ENCODE results near the gene PSRC1.
A peak's percentile ranks its signal among the peaks of the same experiment; 100 is the strongest.
"Not testable (repeated sequence)": the region's sequence is repeated elsewhere in the genome, so short reads cannot be mapped to it uniquely, and the experiment has no call there.

PSRC1 gene

DNA sequence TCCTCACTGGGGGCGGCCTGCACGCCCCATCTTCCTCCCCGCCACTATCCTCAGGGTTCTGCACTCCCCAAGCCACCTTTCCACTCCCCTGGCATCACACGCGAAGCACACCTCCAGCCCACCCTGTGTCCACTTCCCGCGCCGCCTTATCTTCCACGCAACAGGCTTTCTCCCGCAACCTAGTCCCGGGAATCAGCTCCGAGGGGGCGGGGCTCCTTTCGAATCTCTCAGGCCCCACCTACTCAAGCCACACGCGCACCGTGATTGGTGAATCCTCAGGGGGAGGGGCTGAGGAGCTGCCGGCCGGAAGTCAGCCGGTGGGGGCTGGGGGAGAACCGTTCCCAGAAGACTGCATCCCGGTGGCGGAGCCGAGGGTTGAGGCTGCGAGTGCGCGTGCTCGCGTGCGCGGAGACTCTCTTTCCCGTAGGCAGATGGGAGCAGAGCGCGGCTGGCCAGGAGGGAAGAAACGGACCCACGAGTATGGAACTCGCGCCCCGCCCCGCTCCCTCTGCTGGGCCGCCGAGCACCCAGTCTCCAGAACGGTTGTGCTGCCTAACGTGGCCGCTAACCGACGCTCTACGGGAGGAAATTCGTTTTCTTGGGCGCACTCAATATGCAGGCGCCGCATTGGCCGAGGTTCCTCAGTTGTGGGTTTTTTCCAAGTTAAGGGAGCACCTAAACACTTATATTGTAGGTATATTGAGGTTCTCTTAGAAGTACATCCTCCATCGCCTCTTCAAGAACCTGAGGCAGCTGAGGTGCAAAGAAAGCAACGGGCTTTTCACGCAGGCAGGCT lies at the start of gene PSRC1:
TSS of gene PSRC1 (minus strand) at position 194 of the 796 bp plus-strand sequence.
- DNase-seq, result peak; percentile 90

DNA sequence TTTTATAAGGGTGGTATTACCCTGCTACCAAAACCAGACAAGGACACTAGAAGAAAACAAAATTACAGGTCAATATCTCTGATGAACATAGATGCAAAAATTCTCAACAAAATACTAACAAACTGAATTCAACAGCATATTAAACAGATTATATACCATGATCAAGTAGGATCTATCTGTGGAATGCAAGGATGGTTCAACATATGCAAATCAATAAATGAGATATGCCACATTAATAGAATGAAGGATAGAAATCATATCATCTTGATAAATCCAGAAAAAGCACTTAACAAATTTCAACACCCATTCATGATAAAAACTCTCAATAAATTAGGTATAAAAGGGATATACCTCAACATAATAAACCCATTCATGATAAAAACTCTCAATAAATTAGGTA lies 48.2 kb upstream of the PSRC1 start:
- DNase-seq, result no peak

DNA sequence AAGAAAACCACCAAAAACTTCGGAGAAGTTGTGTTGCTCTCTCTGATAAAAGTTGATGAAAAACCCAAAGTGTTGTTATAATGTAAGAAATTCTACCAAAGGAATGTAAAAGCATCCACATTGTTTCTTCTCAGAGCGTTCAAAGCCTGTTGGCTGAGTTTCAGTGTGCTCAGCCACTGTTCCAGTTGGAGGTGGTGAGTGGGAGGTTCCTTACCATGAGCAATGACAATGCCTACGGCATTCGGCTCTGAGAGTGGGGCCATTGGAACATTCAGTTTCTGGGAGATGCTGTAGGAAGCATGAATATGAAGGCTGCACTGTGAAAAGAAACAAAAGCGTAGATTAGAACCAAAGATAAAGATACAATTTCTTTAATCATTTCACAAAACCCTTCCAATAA lies 44.3 kb upstream of the PSRC1 start:
- no peak for DNase-seq

DNA sequence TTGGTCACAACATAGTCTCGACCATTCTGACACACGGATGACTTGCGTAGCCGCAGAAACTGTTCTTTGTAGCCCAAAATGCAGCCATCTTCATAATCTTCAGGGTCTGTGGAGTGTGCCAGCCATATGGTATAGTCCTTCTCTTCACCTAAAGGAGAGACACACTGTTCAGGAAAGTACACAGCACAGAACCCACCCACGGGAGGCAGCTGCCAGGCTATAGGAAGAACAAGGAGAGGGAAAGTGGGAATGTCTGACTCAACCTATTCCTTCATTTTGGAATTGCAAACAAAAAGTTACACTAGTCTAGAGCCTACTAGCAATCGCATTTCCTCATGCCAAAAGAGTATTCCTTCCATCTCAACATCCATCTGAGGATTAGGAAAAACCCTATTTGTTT lies 40.0 kb upstream of the PSRC1 start:
- no peak for DNase-seq

DNA sequence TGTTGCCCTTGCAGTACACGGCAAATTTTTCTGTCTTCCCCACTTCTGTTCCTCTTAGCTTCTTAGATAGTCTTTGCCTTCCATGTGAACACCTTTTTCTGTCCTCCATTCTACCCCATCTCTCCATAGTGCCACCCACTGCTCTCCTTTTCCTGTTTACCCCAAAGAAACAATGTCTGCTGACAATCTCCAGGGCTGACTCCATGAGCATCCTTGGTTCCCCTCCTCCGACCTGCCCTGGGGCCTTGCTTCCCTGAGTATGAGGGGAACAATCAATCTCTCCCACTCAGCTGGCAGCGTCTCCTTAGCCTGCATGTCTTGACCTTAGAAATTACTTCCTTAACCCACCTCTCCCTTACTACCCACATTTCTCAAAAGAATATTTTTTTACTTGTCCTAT lies 36.2 kb upstream of the PSRC1 start:
- DNase-seq, result no peak

DNA sequence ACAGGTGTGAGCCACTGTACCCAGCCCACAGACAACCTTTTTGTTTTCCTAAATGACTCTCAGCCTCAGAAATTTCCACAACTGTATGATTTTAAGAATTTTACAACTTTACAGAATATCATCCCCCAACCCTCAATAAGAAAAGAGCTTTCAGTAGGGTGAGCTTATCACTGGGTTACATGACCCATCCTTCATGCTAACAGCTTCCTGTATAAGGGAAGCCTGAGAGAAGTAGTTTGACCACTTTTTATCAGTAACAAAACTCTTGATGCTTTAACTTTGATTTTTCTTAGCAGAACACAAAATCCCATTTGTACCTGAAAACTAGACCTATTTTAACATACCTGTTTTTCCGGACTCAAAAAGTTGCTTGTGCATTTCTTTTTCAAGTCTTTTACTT lies 33.6 kb upstream of the PSRC1 start:
- no peak for DNase-seq

DNA sequence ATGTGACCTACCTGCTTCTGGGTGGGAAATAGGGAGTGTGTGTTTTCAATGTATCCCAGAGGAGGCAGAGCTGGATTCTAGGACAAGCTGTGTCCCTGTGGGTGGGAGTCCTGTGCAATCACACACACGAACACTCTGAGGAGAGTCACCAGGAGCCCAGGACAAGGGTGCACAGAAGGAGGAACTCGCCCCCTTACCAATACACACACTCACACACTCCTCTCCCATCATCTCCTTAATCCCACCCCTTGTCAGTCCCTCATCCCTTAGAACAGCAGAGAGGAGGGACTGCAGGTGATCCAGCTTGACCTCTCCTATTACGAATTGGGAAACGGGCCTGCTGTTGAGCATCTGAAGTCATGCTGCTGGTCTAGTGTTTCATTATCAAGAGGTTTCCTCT lies 32.3 kb upstream of the PSRC1 start:
- DNase-seq, result no peak

DNA sequence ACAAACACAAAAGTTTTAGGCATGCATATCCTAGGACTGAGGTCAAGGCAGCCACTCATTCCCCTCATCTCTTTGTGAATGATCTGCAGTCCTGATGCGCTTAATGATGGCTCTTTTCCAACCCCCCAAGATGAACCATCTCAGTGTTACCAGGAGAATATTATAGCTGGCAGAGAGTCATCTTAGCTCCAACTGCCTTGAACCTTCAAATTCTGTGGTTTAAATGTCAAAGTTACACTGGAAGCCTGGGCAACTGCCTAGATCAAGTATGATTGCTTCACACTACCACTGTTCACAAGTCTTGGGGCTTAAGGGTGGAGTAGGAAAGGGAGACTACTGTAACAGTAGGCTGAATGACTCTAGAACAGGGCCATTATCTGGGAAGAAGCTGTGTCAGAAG lies 31.9 kb upstream of the PSRC1 start:
- DNase-seq, result no peak

DNA sequence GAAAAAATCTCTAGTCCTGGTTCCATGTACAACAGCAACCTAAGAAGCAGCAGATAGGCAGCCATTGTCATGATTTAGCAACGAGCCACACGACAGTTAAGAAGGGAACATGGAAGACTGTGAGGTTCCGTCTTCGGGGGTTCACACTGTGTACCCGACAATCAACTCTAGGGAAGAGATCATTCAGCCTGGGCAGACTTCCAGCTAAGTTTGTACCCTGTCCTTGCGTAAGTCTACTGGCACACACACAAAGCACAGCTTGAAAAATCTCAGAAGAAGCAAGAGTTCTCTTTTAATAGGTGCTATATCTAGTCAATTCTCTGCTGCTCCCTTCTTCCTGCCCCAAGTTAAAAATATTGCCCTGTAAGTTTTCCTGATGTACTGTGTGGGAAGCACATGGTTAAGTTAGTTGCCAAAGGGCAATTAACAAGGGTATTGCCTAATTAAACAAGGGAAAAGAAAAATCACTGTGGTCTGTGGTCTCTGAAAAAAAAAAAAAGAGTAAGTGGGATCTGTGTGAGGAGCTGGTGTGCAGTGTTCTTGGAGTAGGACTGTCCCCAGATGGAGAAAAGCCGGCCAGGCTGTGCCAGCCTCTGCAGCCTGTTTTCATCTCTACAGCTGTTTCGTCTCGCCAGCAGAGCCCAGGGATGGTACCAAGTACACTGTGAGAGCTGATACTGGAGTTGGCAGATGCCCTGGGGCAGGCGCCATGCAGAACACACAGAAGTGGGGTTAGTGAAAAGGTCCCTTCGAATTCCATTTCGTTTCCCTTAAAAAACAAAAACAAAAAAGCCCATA lies 30.2 kb upstream of the PSRC1 start:
- no peak for DNase-seq

DNA sequence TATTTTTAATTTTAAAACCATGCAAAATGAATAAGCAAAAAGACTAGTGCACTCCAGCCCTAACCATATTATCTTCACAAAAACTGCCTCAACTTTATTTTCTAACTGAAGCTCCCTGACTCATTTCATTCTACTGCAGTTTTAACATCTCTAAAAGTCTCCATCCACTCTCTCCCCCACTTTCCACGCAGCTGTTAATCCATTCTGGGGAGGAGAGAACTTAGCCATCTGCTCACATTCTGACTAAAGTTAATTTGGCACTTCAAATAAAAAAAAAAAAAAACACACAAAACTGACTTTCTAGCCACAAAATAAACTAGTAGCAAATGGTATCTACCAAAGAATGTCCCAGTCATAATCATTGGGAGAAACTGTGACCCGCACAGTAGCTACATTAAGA lies 29.3 kb upstream of the PSRC1 start:
- no peak for DNase-seq

DNA sequence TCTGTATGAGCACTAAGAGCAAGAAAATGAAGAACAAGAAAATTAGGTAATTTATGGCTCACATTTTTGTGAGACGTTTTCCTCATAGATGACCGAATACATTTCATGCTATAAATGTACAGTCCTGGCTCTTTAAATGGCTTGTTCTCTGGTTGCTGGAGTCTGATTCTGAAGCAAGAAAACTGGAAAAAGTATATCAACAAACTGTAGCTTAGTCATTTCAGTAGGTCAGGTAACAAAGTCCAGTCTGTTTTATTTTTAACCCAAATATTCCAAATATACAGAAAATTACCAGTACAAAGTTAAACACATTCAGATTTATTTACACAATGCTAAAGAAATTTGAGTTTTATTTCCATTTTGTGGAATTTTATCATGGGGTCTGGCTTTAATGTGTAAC lies 26.4 kb upstream of the PSRC1 start:
- no peak for DNase-seq

DNA sequence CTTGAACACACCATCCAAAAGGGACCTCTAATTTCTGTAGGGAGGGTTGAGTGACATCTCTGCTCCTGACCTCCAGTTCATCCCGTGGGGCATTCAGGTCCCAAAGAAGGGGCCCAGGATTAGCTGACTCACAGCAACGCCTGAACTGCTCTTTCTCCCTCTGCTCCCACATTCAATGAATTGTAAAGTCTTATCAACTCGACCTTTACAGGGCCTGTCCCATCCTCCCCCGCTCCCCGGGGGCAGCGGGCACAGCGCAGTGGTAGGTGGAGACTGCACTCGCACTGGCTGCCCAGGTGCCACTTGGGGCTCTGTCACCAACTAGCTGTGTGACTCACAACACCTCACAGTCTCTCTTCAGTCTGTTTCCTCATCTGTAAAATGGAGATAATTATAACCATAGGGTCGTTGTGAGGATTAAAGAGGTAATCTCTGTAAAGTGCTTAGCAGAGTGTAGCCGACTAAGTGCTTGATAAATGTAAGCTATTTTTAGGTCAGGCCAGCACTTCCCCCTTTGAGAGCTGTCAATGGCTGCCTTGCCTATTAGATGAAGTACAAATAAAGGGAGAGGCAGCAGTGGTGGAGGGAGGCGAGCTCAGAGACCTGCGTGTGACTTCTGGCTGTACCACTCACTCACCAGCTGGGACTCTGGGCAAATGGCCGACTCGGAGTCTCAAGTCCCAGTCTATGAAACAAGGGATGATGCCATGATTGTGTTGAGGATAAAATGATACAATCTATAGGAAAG lies 24.5 kb upstream of the PSRC1 start:
- DNase-seq, result peak; percentile 19

DNA sequence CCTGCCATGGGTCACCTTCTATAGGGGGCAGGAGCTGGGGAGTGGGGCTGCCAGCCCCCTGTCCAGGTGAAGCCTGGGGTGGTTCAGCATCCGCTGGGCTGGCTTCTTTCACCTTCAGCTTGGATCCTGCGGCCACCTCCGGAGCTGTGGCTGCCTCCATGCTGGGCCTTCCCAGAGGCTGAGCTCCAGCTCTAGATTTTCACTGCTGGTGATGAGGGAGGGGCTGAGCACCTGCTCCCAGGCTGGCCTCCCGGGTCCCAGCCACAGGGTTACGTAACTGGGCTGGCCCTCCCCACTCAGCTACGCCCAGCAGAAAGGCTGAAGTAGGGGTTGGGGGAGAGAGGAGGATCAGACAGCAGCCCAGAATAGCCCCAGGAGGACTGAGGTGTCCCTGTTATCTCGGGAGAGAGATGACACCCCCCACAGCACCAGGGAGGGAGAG lies 23.9 kb upstream of the PSRC1 start, which contains the start of gene MYBPHL:
TSS of gene MYBPHL (minus strand) at position 180 of the 442 bp plus-strand sequence. CDS start at position 160, 20 bp downstream.
- DNase-seq, result no peak

DNA sequence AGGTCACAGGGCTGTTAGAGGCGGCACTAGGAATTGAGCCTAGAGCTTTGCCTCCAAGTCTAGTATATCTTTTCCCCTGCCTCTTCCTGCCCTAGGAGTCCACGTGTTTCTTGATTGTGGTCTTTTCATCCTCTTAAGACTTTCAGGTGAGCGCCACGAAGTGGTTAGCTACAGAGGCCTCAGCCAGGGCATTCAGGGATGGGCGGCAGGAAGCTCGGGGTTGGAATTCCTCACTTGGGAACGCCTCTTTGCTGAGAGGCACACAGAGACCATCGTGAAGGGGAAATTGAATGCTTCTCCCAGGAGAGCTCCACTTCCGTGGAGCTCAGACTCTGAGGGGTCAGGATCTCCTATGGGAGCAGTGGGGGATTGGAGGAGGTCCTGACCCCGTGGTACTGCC lies 23.0 kb upstream of the PSRC1 start:
- DNase-seq, result not testable (repeated sequence)

DNA sequence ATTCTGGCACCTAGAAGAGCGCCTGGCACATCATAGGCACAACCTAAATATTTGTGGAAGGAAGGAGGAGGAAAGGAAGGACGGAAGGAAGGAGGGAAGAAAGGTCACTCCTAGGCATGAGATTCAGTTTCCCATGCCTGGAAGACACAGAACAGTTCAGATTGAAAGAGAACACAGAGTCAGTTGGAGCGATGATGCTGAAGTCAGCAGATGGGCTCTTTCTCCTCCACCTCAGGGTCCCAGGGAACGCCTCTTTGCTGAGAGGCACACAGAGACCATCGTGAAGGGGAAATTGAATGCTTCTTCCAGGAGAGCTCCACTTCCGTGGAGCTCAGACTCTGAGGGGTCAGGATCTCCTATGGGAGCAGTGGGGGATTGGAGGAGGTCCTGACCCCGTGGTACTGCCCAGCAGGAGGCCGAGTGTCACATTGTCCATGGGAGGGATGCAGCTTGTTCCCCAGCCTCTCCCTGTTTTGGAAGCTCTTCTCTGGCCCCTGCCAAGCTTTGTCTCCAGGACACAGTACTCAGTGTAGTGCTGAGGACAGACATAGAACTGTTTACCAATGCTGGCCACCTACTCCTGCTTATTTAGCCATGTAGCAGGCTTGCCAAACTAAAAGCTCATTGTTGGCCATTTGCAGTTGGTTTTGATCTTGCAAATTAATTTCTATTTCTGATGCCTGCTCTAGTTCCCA lies 21.4 kb upstream of the PSRC1 start:
- no peak for DNase-seq

DNA sequence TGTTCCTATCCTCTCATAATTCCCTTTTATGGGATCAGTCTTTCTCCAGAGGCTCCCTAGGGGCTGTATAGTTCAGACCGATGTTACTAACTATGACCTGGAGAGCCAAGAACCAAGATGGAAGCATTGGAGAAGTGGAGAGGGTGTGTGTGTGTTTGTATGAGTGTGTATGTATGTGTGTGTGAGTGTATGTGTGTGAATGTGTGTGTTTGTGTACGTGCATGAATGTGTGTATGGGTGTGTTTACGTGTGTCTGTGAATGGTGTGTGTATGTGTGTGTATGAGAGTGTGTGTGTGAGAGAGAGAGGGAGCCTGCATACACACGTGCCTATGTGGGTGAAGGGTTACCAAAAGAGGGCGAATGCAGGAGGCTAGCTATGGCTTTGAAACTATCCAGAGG lies 18.9 kb upstream of the PSRC1 start:
- no peak for DNase-seq

DNA sequence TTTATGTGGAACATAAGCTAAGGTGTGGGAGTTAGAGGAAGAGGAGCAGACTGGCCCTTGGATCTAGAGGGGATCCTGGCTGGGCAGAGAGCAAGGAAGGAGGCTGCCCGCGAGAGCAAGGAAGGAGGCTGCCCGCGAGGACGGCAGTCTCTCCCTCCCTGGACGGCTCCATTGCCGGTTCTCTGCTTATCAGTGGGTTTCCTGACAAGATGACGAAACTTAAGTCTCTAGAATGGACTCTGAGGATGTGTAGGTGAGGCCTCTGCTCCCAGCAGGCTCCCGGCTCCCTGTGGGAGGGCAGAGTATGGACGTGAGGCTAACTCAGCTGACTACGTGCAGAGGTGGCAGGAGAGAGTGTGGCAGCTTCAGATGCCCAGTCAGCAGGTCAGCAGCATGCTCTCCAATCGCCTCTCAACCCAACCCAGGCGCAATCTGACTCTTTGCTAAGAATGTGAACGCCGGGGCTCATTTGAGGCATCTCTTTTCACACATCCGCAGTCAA lies 17.8 kb upstream of the PSRC1 start:
- no peak for DNase-seq

DNA sequence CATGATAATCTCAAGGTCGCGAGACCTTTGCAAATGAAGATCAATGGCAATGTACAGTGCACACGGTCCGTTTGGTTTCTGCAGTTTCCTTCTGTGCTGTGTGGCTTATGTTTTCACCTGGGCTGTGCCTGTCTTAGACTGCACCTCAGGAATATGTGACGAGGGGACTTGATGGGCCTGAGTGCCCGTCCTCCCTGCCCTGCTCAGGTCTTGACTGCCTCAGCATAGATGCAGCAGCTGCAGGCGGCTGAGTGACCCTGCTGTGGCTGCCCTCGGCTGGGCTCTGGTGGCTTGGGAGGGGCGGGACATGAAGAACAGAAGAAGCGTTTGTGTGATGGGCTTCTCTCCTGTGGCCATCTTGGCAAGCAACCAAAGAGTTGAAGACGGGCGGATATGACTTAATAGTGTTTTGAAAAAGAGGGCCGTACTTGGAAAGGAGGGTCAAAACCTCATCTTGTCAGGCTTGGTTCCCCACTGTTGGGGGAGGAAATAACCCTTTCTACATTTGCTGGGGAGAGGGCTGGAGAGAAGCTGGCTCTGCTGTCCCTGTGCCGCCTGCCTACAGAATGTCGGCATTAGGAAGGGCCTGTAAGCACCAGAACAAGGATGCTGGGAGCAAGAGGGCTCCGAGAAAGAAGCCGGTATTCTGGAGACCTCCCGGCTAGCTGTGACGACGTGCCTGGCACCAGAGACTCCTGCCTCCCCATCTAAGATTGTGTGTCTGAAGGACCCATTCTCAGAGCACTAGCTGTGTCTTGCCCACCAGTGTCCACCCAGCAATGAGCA lies 16.8 kb upstream of the PSRC1 start:
- DNase-seq, result no peak

DNA sequence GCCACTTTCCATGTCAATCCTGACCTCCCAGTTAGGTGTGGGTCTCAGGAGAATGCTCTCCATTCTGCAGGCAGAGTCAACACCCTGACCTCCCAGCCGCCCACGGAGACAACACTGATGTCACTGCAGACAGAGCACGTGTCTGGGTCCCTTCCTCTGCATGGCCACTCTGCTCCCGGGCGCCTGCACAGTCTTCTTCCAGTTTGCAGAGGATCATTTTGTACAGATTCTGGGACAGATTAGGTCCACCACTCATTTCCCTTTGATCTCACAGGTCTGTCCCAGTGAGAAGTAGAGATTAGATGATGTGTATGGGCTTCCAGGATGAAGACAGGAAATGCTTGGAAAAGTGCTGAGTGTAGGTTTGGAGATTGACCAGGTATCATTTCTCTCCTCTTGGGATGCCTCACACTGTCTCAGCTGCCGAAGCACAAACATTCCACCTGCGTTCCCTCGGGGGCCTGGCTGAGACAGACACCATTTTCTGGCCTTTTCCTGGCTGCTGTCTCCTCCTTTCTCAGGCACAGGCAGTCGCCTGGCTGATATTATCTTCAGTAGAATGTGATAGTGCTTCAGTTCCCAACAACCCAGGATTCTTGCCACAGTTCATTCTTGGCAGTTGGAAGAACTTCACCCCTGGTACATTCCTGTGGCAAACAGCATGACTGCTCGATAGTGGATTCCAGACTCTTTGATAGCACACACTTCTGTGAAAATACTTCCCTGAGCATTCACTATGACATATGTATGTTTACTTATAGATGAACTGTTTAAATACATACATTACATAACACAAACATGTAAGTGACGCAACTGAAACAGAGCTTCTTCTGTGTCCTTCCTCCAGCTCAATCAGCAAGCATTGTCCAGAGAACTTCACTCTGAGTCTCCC lies 16.0 kb upstream of the PSRC1 start:
- DNase-seq, result peak; percentile 49

DNA sequence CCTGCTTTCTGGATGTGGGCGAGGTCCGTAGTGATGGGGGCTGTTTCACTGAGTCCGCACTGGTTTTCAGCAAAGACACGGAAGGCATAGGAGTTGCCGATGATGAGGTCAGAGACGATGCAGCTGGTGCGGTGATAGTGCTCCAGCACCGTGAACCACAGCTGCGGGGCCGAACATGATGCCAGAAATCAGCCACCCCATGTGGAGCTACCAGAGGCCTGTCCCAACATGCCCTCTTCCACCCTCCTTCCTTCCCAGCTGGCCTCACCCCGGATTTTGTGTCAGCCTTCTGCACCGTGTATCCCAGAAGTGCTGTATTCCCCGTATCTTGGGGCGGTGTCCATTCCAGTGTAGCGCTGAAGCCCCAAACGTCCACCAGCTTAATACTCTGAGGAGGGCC lies 13.8 kb upstream of the PSRC1 start:
- DNase-seq, result no peak
